ENCODE measurements around the gene PNPO.

DNA sequence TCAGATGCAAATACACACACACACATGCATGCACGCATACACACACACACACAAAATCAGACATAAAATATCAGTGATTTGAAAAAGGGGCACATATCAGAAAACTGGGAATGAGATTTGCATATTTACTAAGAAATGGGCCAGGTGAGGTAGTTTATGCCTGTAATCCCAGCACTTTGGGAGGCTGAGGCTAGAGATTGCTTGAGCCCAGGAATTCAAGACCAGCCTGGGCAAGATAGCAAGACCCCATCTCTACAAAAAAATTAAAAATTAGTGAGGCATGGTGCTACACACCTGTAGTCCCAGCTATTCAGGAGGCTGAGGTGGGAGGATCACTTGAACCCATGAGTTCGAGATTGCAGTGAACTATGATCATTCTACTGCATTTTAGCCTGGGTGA, 22.4 kb upstream of the PNPO start:
- TF ChIP-seq, protein P1, sequence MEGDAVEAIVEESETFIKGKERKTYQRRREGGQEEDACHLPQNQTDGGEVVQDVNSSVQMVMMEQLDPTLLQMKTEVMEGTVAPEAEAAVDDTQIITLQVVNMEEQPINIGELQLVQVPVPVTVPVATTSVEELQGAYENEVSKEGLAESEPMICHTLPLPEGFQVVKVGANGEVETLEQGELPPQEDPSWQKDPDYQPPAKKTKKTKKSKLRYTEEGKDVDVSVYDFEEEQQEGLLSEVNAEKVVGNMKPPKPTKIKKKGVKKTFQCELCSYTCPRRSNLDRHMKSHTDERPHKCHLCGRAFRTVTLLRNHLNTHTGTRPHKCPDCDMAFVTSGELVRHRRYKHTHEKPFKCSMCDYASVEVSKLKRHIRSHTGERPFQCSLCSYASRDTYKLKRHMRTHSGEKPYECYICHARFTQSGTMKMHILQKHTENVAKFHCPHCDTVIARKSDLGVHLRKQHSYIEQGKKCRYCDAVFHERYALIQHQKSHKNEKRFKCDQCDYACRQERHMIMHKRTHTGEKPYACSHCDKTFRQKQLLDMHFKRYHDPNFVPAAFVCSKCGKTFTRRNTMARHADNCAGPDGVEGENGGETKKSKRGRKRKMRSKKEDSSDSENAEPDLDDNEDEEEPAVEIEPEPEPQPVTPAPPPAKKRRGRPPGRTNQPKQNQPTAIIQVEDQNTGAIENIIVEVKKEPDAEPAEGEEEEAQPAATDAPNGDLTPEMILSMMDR (IDR thresholded peaks at IDR 0.05; ENCODE audit: low read length): no peak
- TF ChIP-seq EZH2phosphoT487 (IDR thresholded peaks at IDR 0.05; ENCODE audit: low read length): no peak
